Body of pancreas (tissue), 4 donors: ENCODE measurements around the gene CHCHD6.

Source experiments
- CTCF ChIP-seq, 7 experiments: fragments of 450-650 bp in 4 of 7; fragments of 200-600 bp in 3 of 7; sonication (generic) in 3 of 7; IDR thresholded peaks; one replicate each; pipeline ENCODE4 v1.5.1; 2016 to 2019; ENCODE audit warnings: antibody characterized with exemption in 7 of 7
- POLR2A ChIP-seq, 3 donors: fragments of 450-650 bp; IDR thresholded peaks; one replicate each; pipeline ENCODE4 v1.6.1; 2016; ENCODE audit warnings: antibody characterized with exemption in 3 of 3, mild to moderate bottlenecking in 2 of 3

DNA sequence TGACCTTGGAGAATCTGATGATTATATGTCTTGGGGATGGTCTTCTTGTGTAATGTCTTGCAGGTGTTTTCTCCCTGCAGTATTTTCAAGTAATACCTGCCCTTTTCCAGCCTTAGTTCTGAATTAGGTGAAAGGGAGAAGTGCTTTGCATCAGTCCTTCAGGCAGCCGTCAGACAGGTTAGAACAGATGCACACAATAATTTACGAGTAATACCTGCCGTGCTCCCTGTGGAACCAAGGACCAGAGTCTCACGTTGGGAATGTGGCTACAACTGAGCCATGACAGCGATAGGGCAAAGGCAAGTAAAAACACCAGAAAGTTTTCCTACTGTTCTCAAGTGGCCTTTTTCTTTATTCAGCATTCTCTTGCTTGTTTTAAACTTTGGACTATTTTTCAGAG lies 69.1 kb downstream of the CHCHD6 start:
- TF ChIP-seq CTCF (IDR thresholded peaks at IDR 0.05) (no peak), POLR2A (IDR thresholded peaks at IDR 0.05) (no peak)
